ENCODE measurements around the gene ESYT2.
"Not testable (repeated sequence)": the region's sequence is repeated elsewhere in the genome, so short reads cannot be mapped to it uniquely, and the experiment has no call there.

ESYT2 gene

DNA sequence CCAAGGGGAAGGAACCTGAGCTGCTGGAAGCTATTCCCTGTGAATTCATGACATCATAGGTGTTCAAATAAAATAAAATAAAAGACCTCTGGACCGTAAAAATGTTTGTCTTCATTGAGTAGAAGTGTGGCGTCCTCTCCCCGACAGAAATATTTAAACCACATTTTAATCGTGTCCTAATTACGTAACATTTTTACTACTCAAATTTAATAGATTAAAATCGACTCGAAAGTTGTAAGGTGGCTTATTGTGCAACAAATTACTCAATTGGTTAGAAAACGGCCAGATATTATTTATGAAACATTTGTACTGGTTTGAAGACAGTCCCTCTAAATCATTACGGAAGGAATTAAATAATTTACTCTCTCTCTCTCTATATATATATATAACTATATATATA, 109.2 kb downstream of the ESYT2 start:
- no peak for DNase-seq

GRCh38 chr7:158716802-158717201, 112.5 kb downstream of the ESYT2 start:
- DNase-seq = no peak

DNA sequence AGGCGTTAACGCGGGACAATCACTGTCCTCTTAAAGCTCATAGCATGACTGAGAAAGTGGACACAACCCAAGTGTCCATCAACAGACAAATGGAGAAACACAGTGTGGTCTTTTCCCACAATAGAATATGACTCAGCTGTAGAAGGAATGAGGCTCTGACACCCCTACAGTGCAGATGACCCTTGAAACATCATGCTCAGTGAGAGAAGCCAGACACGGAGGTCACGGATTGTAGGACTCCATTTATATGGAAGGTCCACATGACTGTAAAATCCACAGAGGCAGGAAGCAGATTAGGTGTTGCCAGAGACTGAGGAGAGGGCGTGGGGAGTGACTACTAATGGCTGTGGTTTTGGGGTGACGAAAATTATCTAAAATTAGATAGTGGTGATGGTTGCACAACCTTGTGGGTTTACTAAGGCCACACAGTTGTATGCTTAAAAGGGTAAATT, 118.6 kb downstream of the ESYT2 start:
- DNase-seq = peak; percentile 43 to 54

DNA sequence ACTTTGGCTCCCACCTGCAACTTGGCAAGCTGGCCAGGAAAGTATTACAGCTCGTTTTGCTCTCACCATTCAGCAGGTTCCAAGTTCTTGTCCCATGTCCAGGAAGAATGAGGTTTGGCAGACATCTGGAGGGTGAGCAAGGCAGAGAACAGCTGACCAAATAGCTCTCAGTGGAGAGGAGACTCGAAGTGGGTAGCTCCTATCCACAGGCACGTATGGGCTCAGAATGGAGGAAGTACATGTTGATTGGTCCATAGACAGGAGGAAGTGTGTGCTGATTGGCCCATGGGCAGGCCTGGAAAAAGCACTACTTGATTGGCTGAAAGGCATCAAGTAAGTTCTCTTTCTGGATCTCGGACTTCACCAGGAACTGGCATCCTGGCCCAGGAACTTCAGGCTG, 121.7 kb downstream of the ESYT2 start:
- no peak for DNase-seq

GRCh38 chr7:158706710-158707590, 122.4 kb downstream of the ESYT2 start:
- no peak for DNase-seq

GRCh38 chr7:158706273-158706704, 123.0 kb downstream of the ESYT2 start:
- no peak for DNase-seq

DNA sequence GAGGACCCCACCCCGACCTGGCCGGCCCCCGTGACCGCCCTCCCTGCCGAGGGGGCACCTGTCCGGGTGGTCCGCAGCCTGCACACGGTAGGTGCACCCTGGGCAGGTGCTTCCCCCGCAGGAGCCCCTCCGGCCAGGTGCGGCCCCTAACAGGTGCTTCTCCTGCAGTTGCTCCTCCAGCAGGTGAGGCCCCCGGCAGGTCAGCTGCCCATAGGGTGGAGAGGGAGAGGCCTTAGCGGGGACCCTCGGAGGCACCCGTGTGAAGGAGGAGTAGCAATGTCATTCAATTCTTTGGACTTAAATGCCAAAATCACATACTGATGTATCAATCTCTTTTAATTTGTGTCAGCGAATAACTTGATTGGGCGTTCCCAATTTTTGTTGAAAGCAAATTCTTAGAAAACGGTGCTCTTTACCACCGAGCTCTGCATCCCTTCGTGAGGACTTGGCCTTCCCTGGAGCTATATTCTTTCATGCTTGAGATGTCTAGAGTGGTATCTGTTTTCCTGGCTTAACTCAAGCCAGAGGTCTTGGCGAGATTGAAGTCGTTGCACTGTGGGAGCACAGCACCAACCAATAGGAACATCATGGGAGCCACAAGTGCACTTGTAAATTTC, 124.0 kb downstream of the ESYT2 start:
- DNase-seq = peak in 1 of 2 experiments; percentile 19

- DNase-seq = peak; percentile 93 to 94
Measured at GRCh38 chr7:158704524-158705233, 124.6 kb downstream of the ESYT2 start, which contains the start of gene NCAPG2. TSS of gene NCAPG2 (minus strand) at chr7:158704804. CDS start at chr7:158701899, 2,905 bp downstream.

- not testable (repeated sequence) for DNase-seq
Measured at GRCh38 chr7:158703679-158704523, 125.4 kb downstream of the ESYT2 start.

GRCh38 chr7:158702944-158703343, 126.4 kb downstream of the ESYT2 start:
- no peak for DNase-seq

- no peak for DNase-seq
Measured at GRCh38 chr7:158702196-158702595, 127.1 kb downstream of the ESYT2 start.

DNA sequence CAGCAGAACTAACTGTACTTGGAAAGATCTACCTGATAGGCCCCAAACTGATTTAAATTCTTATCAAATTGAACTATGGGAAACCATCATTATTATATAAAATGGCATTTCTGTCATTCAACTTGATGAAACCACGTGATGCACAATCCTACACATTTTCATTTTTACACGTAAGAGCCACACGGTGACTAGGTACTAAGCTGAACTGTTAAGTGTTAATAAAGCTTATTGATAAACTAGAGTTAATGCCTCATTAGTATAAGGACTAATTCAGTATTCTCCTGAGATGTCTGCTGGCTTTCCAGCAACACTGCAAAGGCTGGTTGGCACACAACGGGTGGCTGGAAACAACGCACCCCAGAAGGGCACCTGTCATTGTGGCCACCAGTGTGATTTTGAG, 129.3 kb downstream of the ESYT2 start:
- DNase-seq = no peak

- DNase-seq = no peak
Measured at GRCh38 chr7:158699341-158699740, 130.0 kb downstream of the ESYT2 start.

DNA sequence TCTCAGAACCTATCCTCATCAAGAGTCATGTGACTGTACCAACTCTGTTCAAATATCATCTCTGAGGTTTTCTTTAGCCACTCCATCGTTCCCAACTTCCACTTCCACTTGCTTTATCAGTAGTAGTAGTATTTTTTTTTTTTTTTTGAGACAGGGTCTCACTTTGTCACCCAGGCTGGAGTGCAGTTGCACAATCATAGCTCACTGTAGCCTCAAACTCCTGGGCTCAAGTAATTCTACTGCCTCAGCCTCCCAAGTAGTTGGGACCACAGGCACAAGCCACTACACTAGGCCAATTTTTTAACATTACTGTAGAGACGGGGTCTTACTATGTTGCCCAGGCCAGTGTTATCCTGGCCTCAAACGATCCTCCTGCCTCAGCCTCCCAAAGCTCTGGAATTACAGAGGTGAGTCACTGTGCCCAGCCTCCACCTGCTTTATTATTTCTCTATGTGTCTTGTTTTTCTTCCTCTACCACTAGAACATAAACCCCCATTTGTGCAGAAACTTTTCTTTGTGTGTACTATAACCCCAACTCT, 130.6 kb downstream of the ESYT2 start:
- DNase-seq = no peak

DNA sequence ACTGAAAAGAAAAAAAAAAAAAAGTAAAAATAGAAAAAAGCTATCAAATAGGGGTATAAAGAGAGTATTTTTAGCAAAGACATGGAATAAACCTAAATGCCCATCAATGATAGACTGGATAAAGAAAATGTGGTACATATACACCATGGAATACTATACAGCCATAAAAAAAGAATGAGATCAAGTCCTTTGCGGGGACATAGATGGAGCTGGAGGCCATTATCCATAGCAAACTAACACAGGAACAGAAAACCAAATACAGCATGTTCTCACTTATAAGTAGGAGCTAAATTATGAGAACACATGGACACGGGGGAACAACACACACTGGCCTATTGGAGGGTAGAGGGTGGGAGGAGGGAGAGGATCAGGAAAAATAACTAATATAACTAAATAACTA, 131.7 kb downstream of the ESYT2 start:
- not testable (repeated sequence) for DNase-seq

DNA sequence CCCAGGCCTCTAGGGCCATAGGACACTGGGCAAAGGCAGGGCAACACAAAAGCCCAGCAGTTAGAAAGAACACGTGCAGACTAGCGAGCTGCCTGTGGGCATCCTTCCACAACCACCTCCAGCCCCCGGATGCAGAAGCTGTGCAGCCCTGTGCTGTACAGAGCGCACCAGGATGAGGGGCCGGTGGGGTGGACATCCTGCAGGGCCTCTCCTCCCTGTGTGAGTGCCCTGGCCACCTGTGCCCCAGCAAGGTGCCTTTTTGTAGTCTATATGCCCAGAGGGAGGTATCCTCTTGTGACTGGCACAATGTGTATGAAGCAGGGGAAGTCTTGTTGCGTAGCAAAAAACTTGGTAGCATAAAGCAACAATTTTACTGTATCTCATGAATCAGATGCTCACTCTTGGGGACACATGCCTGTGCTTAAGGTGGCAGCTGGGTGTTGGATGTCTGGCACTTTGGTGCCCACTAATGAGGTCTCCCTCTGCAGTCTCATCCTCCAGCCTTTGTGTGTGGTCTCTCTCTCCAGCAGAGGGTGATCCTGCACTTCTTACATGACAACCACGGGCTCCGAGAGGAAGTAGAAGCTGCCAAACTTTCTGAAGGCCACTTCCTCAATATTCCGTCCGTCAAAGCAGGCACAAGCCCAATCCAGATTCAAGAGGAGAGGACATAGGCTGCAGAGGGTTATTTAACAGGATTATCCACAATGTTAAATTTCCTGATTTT, 133.4 kb downstream of the ESYT2 start:
- peak; percentile 96 to 98 for DNase-seq

DNA sequence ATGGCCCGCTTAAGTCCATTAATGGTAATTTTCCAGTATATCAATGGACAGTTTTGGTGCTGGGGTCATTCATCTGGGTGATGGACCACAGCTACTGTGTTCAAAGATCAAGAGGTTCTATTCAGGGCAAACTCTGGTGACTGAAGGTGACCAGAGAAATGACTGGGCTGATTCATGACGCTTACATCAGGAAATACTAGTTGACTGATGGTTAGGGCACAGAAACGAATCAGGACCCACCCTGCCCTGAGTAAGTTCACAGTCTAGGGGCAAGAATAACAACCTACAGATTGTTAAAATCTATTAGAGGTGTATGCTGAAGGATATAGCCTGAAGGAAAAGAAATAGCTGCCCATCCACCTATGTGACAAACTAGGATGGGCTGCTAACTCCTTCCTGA, 134.3 kb downstream of the ESYT2 start:
- DNase-seq = no peak

- no peak for DNase-seq
Measured at GRCh38 chr7:158694650-158695049, 134.7 kb downstream of the ESYT2 start.

GRCh38 chr7:158689488-158689887, 139.8 kb downstream of the ESYT2 start:
- DNase-seq = no peak

DNA sequence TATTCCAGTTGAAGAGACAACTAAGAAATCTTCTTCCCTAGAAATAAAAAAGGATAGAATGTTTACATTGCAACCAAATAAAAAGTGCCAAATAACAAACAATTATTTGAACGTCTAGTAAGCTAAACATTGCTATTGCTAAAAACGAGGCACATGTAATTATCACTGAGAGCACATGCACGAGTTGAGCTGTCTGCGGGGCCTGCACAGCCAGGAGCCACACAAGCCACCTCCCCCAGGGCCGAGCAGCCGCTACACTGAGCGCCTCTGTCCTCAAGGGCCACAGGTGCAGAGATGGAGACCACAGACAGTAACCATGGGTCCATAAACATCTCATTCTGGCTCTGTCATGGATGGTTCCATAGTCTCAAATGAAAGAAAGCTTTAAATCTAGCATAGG, 141.9 kb downstream of the ESYT2 start:
- DNase-seq = no peak

DNA sequence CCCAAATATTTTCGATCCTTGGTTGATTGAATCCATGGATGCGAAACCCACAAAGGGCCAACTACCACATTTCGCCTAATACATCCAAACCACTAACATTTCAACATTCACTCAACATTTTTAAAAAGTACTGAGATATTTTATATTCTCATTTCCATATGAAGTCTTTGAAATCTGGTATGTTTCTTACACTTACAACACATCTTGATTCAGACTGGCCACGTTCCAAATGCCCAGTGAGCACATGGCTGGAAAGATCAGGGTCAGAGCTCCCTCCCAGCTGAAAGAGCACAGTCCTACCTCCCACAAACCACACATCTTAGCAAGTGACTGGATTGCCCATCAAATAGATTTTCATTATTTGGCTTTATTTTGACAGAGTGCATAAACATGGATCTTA, 143.6 kb downstream of the ESYT2 start:
- no peak for DNase-seq

GRCh38 chr7:158684329-158684728, 145.0 kb downstream of the ESYT2 start:
- no peak for DNase-seq

Measured in Kasumi-1 (cell line).